ENCODE results near the gene SP2. TPM values are rescaled to one million over a fixed set of nuclear protein-coding genes. Genes with fewer than 3 reads are reported as not detected.

SP2 gene
- total and polyA plus RNA-seq, 2 of the 8 experiments (the other 6 are each of a cell fraction or from before 2014, with no cell fraction given): 5.6 to 13.8 TPM

- POLR2A ChIA-PET (ENCODE audit: partially characterized antibody): interaction anchor here (1.2 to 1.4 kb wide), 3 partner anchors 17 to 31 kb away, joined by 3 to 7 read pairs (median 5); partner anchors contain the start of gene SP6
- no peak for TF ChIP-seq PHF8 (conservative IDR thresholded peaks at IDR 0.05; ENCODE audit: low read depth, low read length)
- TF ChIP-seq ASH2L (IDR thresholded peaks at IDR 0.05; ENCODE audit: low read length): peak; percentile 5
- Histone ChIP-seq H4K8ac (ENCODE audit: extremely low read depth, insufficient read depth, low read length) (peak overlapping the region; percentile 47; the same call in 1 of the 2 replicates), H3K79me2 (ENCODE audit: control insufficient read depth in 1 of 2, insufficient read depth in 2 of 2, low read length in 2 of 2) (no peaks in the 10 kb centered on the region), H3K36me3 (ENCODE audit: control insufficient read depth in 2 of 4, insufficient read depth in 4 of 4, low read length in 3 of 4) (no peaks in the 10 kb centered on the region), H2BK15ac (ENCODE audit: low read length) (no peak overlapping the region), H3K4ac (replicated peaks; ENCODE audit: insufficient read length, low read depth, low read length) (no peak overlapping the region), H4K5ac (ENCODE audit: insufficient read length, low read depth, low read length) (no peak overlapping the region), H3K14ac (ENCODE audit: insufficient read length) (no peak overlapping the region), H2BK12ac (ENCODE audit: low read depth, low read length) (no peak overlapping the region), H3K79me1 (ENCODE audit: low read depth, low read length) (no peaks in the 10 kb centered on the region), H3K4me3 (ENCODE audit: extremely low read depth in 1 of 4, insufficient read depth in 2 of 4, low read depth in 3 of 4, low read length in 4 of 4) (no peak overlapping the region), H3K56ac (replicated peaks; ENCODE audit: insufficient read length, low read depth, low read length) (no peak overlapping the region), H3K27ac (ENCODE audit: low read depth, low read length) (no peak overlapping the region), H3K9ac (replicated peaks in 1 of 4; ENCODE audit: extremely low read depth in 1 of 4, low read depth in 3 of 4, low read length in 3 of 4) (no peak overlapping the region), H2BK120ac (replicated peaks; ENCODE audit: low read depth, low read length) (no peak overlapping the region), H3K9me3 (ENCODE audit: insufficient read depth in 2 of 2, low read depth in 1 of 2, low read length in 1 of 2) (no peaks in the 10 kb centered on the region), H3K18ac (ENCODE audit: extremely low read depth, low read length) (peak overlapping the region; percentile 71; the same call in 1 of the 2 replicates), H2BK20ac (ENCODE audit: low read length) (no peak overlapping the region), H3K23me2 (ENCODE audit: low read depth, low read length) (no peaks in the 10 kb centered on the region), H2AK5ac (ENCODE audit: low read depth, low read length) (no peak overlapping the region), H2BK5ac (ENCODE audit: low read depth, low read length) (no peak overlapping the region), H3K4me1 (replicated peaks in 1 of 4; ENCODE audit: control insufficient read depth in 3 of 4, insufficient read depth in 4 of 4, low read length in 3 of 4) (peaks cover 7 to 29% (median 16%) of the 10 kb centered on the region in 4 experiments), H4K20me1 (replicated peaks in 1 of 2; ENCODE audit: control insufficient read depth in 1 of 2, insufficient read depth in 2 of 2, low read length in 2 of 2) (no peaks in the 10 kb centered on the region), H3K4me2 (ENCODE audit: insufficient read depth in 1 of 2, low read depth in 2 of 2, low read length in 2 of 2) (no peak overlapping the region; a peak in 1 of 4 replicates), H3K27me3 (replicated peaks in 1 of 4; ENCODE audit: control insufficient read depth in 3 of 4, extremely low read depth in 1 of 4, insufficient read depth in 3 of 4, low read length in 3 of 4) (peaks cover 0 to 4% (median 2%) of the 10 kb centered on the region in 4 experiments; a peak in 2 of 7 replicates), H4K91ac (replicated peaks; ENCODE audit: insufficient read length, low read length) (no peak overlapping the region), H3K23ac (ENCODE audit: insufficient read length) (no peak overlapping the region), H2AFZ (ENCODE audit: low read length) (no peak overlapping the region)
- CTCF ChIA-PET (ENCODE audit: partially characterized antibody): interaction anchor here (0.6 to 18.8 kb wide), 3 partner anchors 29 to 201 kb away, joined by 3 to 1206 read pairs (median 4); partner anchors contain the start of genes SCRN2 and SP6
- WGBS, 2 experiments (ENCODE audit: extremely low coverage in 1 of 2, insufficient coverage in 1 of 2, insufficient read length in 1 of 2, insufficient replicate concordance in 2 of 2, low coverage in 1 of 2, low lambda C conversion rate in 2 of 2, missing lambda C conversion rate in 1 of 2): 72% methylated on average over 10 of the region's 10 CpGs; no CpG with 5 or more reads in 1 of the 2 experiments
- no peak for FAIRE-seq
- no peak for DNase-seq (ENCODE audit: low read depth in 1 of 2, low spot score in 2 of 2)
Observed at GRCh38 chr17:47878203-47879027, 17.6 kb upstream of the SP2 start.
